ENCODE results near the gene MAPKAPK3.

Gene MAPKAPK3

GRCh38 chr3:50587806-50588758, 28.9 kb upstream of the MAPKAPK3 start:
- no peak for DNase-seq

- no peak for DNase-seq
Measured at GRCh38 chr3:50588759-50589433, 28.1 kb upstream of the MAPKAPK3 start.

- no peak for DNase-seq
Measured at GRCh38 chr3:50591196-50591741, 25.7 kb upstream of the MAPKAPK3 start.

DNA sequence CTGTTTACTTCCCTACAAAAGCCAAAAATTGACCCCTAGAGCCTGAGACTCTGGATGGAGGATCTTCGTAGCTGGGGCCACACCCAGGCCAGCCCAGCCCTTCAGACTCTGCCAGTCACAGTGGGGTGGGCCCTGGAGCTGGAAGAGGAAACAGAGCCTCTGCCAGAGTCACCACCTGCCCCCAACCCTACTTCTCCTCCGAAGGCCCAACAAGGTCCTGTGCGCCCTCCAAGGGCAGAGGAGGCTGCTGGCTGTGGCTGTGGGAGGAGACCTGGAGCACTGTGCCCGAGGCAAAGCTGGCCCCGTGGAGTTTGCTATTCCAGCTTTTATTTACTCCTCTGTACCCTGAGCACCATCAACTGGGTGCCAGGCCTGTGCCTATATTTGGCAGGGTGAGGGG, 24.4 kb upstream of the MAPKAPK3 start:
- no peak for DNase-seq

DNA sequence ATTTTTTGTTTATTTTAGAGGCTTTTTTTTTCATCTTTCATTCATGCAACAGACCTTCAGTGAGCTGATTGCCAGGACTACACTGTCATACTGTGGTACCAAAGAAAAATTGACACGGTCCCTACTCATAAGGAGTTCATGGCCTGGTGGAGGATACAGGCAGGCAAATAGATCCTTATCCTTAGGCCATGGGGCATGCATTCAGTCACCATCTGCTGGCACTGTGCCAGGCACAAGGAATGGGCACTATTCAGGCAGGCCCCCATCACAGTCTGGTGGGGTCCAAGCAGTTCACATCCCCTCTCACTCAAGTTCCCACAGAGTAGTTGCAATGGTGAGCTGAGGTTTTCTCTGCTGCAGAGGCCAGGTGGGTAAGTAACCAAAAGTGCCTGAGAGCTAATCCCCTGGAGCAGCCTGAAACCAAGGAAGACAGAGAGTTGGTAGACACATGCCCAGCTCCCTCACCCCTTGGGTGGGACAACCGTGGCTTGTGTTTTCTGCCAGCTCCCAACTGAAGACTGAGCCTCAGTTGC, 22.6 kb upstream of the MAPKAPK3 start:
- no peak for DNase-seq

GRCh38 chr3:50599115-50599715, 17.7 kb upstream of the MAPKAPK3 start:
- DNase-seq, result no peak

DNA sequence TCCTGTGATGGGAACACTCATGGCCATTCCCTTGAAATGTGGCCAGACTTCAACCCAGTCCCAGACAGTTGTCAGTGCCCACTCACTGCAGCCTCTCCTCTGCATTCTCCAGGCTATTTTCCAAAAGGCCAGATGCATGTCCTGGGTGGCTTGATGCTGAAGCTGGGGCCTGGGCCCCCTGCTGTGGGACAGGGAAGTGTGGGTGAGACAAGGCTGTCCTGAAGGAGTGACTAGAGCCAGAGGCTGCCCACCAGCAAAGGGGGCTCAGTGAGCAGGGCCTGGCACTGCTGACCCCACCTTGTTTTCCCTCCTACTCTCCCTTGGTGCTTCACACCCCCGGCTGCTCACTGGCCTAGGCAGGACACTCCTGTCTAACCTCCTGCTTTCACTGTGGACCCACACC, 17.2 kb upstream of the MAPKAPK3 start:
- no peak for DNase-seq

DNA sequence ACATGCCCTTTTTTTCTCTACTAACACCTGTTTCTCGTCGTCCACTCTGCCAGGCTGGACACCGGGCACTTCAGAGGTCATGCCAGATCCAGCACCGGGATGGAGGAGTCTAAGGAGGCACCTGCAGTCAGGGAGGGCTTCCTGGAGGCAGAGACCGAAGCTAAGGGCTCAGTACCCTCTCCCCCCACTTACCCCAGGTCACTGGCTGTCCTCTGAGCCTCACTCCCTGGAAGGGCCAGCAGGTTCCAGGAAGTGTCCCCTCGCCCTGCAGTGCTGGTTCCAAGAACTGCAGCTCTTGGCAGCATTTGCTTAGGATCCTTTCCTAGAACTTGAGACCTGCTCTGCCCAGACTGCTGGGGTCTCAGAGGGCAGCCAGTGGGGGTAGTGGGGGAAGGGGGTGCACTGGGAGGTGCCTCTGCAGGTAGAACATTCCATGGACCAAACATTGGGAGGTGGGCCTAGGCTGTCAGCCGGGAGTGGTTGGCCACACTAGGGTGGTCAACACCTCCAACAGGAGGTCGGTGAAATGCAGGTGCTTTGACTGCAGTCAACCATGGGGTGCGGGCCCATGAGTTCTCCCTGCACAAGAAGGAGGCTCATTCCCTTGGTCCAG, 16.7 kb upstream of the MAPKAPK3 start:
- no peak for DNase-seq

DNA sequence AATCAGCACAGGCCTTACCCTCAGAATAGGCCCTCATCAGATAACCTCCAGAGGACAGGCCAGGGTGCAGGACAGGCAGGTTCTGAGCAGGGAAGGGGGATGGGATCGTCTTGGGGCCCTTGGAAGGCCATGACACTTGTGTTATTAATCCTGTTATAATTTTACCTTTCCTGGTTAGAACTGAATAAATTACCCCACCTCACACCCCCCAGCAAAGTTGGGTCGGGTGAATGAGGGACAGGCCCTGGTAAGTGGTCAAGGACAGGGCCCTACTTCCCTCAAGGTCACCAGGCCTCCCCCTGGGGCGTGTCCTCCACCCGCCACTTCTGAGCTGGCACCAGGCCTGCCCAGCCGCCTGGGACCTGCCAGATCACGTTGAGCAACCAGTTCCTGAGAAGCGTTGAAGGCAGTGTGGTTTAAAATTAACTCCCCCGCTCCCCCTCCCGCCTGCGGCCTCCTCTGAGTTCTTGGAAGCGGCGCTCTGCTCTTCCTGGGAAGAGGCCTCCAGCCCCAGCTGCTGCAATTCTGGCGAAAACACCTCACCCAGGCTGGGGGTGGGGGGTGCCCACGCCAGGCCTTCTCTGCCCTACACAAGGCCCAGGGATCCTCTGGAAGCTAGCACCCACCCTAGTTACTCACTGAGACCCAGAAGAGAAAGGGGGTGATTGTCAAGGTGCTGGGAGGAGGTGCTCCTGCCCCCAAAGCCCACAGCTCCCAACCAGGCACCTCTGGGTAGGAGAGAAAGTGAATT, 15.9 kb upstream of the MAPKAPK3 start:
- DNase-seq, result peak; percentile 60

DNA sequence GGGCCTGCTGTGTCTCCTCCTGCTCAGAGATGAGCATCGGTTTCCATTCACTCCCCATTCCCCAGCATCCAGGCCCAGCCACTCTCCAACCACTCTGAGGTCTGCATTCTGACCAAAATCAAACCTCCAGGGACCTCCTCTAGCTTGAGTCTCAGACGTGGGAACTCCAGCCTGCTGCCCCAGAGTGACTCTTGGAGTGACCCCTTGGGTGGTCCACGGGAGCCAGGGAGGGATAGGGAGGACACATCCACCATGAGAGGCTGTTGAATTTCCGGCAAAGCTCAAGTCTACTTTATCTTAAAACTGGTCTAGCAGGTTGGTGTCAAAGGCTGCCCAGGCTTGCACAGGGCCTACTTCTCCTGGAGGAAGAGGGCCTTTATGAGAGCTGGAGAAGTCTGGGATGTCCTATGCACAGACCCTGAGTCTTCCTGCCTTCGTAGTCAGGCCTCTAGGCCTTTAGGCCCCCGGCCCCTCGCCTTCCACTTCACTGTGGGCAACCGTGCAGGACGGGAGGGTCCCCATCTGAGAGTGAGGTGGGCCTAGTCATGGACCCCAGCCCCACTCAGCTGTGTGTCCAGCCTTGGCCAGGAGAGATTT, 14.3 kb upstream of the MAPKAPK3 start:
- no peak for DNase-seq

GRCh38 chr3:50603261-50604109, 13.5 kb upstream of the MAPKAPK3 start:
- no peak for DNase-seq

DNA sequence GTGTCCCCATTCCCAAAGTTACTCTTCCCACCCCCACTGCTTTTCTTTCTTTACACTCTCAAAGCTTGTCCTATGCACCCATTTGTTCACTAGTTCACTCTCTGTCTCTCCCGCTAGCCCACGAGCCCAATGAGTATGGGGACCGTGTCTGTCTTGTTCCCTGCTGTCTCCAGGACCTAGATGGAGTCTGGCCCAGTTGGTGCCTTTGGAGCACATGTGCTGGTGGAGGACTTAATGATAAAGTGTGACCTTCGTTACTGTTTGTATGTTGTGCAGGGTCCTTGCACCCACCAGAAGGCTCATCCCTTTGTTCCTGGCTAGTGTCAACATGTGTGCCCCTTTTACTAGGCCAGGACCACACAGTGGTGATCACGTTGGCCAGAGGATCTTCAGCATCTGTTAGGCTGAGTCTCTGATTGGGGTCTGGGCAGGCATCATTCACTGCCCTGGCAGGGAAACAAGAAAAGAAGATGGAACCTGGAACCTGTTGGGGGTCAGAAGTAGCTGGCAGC, 12.8 kb upstream of the MAPKAPK3 start:
- DNase-seq, result no peak

DNA sequence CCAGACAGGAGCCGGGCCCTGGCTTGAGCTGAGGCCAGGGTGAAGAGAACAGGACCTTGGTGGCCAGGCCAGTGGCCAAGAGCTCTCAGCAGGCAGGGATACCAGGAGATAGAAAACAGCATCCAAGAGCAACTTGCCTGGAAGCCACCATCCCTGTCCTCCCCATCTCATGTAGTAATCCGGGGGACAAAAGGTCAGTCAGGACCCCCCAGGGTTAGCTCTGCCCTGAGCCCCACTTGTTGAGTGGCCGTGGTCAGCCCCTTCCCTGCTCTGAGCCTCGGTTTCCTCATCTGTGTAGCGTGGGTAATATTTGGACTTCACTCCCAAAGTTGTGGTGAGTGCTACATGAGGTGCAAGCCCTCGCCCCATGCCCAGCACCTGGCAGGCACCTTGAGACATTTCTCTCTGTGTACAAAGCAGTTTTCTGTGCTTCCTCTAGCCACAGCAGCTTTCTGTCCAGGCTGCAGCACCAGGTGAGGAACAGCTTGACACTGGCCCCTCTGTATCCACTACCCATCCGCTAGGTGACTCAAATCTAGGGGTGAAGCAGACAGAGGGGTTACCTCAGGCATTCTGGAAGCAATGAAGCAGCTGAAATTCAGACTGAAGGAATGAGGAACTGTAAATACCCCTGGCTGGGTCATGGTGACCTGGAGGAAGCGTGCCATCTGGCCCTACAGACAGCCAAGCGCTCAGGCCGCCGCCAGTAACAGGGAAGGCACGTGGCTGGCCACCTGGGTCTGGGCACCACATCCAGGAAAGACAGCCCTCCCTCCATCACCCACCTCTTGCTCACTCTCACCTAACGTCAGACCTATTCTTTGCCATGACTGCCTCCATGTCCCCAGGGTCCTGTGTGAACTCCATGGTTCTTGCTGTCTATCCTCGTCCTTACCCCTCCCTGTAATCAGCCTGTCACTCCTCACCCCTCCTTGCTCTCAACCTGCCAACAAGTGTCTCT, 12.0 kb upstream of the MAPKAPK3 start:
- no peak for DNase-seq

GRCh38 chr3:50605901-50606326, 11.0 kb upstream of the MAPKAPK3 start:
- DNase-seq, result no peak

DNA sequence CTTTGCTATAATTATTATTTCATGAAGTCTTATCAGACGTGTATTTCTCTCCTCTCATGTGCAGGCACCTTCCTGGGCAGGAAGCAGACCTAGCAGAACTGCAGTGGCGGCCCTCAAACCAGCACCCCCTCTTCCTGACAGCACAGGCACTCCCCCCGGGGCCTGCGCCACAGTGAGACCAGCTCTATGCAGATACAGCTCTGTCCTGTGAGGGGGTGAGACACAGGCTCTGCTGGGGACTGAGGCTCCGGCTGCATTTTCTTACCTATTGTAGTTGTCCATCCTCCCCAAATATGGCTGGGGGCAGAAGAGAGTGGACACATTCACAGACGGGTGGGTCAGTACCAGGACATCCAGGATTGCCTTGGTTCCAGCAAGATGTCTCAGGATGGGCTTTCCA, 10.4 kb upstream of the MAPKAPK3 start:
- DNase-seq, result no peak

- no peak for DNase-seq
Measured at GRCh38 chr3:50607271-50608091, 9.5 kb upstream of the MAPKAPK3 start.

DNA sequence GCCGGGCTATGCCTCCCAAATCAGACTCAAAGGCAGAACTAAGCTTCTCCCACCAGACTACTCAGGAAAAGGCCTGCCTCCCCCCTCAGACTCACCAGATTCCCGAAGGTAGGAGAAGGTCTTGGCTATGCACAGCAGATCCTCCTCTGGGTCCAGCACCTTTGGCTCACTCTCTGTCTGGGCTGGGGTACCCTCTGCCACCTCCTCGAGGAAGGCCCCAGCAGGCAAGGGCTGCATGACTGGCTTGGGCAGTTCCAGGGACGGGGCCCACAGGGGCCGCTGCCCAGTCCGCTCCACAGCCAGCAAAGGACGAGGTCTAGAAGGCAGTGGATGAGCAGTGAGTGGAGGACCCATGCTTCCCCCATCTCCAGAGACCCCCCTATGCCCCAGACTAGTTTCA, 8.7 kb upstream of the MAPKAPK3 start:
- DNase-seq, result no peak

All from NCI-H2227 treated with DMSO at 0.1 percent for 48 hours (cell line).